HepG2 (cell line): ENCODE data around the gene VPS54. TPM values are rescaled to one million over a fixed set of nuclear protein-coding genes. Genes with fewer than 3 reads are reported as not detected.

Source experiments
- DNMT1 ChIP-seq: sonication (generic); formaldehyde crosslinking; IDR thresholded peaks from 2 replicates; pipeline ENCODE4 v1.5.1; 2020; ENCODE audit warnings: mild to moderate bottlenecking, missing genetic modification reagents
- JARID2 ChIP-seq: sonication (generic); formaldehyde crosslinking; IDR thresholded peaks from 2 replicates; pipeline ENCODE4 v1.8.1; 2023; ENCODE audit warnings: missing genetic modification reagents, inconsistent platforms; ENCODE audit not compliant: insufficient replicate concordance
- MTA1 ChIP-seq: sonication (generic); formaldehyde crosslinking; IDR thresholded peaks from 2 replicates; pipeline ENCODE4 v1.4.0; 2020; ENCODE audit warnings: missing genetic modification reagents, mild to moderate bottlenecking, borderline replicate concordance
- NR2F6 ChIP-seq, 2 experiments: IDR thresholded peaks; 2 replicates each; pipeline ENCODE4 v1.6.1; 2016; ENCODE audit warnings: antibody characterized with exemption in 1 of 2, mild to moderate bottlenecking in 1 of 2
- RERE ChIP-seq: IDR thresholded peaks from 2 replicates; pipeline ENCODE4 v1.6.1; 2016; ENCODE audit warnings: low read depth, missing genetic modification reagents, missing compliant biosample characterization
- SMARCC2 ChIP-seq: fragments of 450-650 bp; IDR thresholded peaks from 2 replicates; pipeline ENCODE4 v1.6.1; 2017; ENCODE audit warnings: antibody characterized with exemption, mild to moderate bottlenecking
- STAT6 ChIP-seq: sonication (generic); formaldehyde crosslinking; IDR thresholded peaks from 2 replicates; pipeline ENCODE4 v1.4.0; 2020; ENCODE audit warnings: missing genetic modification reagents, mild to moderate bottlenecking, borderline replicate concordance
- TOPORS ChIP-seq: sonication (generic); formaldehyde crosslinking; IDR thresholded peaks from 2 replicates; pipeline ENCODE4 v1.8.0; 2023; ENCODE audit warnings: mild to moderate bottlenecking, missing genetic modification reagents
- TRIM22 ChIP-seq: fragments of 450-650 bp; IDR thresholded peaks from 2 replicates; pipeline ENCODE4 v1.6.1; 2017
- ZBTB10 ChIP-seq: sonication (generic); formaldehyde crosslinking; IDR thresholded peaks from 2 replicates; pipeline ENCODE4 v1.4.0; 2020; ENCODE audit warnings: missing genetic modification reagents, borderline replicate concordance
- ZFAT ChIP-seq: sonication (generic); formaldehyde crosslinking; conservative IDR thresholded peaks from 2 replicates; pipeline ENCODE4 v1.8.1; 2023; ENCODE audit warnings: missing genetic modification reagents, inconsistent platforms
- ZFP90 ChIP-seq: sonication (generic); formaldehyde crosslinking; IDR thresholded peaks from 2 replicates; pipeline ENCODE4 v1.8.0; 2022; ENCODE audit warnings: missing genetic modification reagents, mild to moderate bottlenecking, inconsistent platforms, borderline replicate concordance
- ZNF10 ChIP-seq: sonication (generic); formaldehyde crosslinking; IDR thresholded peaks from 2 replicates; pipeline ENCODE4 v1.4.0; 2020; ENCODE audit warnings: mild to moderate bottlenecking, low read depth, missing genetic modification reagents, borderline replicate concordance
- ZNF225 ChIP-seq: sonication (generic); formaldehyde crosslinking; IDR thresholded peaks from 2 replicates; pipeline ENCODE4 v1.4.0; 2020; ENCODE audit warnings: mild to moderate bottlenecking, missing genetic modification reagents
- ZNF784 ChIP-seq: sonication (generic); formaldehyde crosslinking; IDR thresholded peaks from 2 replicates; pipeline ENCODE4 v1.5.1; 2020; ENCODE audit warnings: missing genetic modification reagents, mild to moderate bottlenecking, borderline replicate concordance
- polyA plus RNA-seq, 8 experiments: library from polyadenylated mRNA; depleted of rRNA in 3 of 8; stranded (reverse) in 7 of 8; unstranded in 1 of 8; fragments of >200 nt; fragmentation: Illumina TruSeq in 4 of 8; extraction: Trizol in 4 of 8; gene quantifications; 2 replicates each; pipeline versions ENCODE4 v1.2.1 to v1.2.3, GENCODE V29; 2011 to 2016; ENCODE audit warnings: low read depth in 4 of 8, missing spikeins in 1 of 8, mixed read lengths in 1 of 8; ENCODE audit not compliant: insufficient read depth in 1 of 8
- total RNA-seq, 5 experiments: library from RNA; depleted of rRNA; stranded (reverse); fragments of >200 nt; fragmentation: Illumina TruSeq; extraction: Trizol; gene quantifications; 2 replicates each; pipeline ENCODE4 v1.2.3, GENCODE V29; 2016; ENCODE audit warnings: low read depth in 1 of 5

The VPS54 gene
- total and polyA plus RNA-seq, 2 of the 13 experiments (the other 11 are each of a cell fraction or from before 2014, with no cell fraction given) = 64.7 to 77.5 TPM

- TF ChIP-seq RERE (CRISPR knock-in tag) = no peak
- TF ChIP-seq ZNF784 (CRISPR knock-in tag) = no peak
- TF ChIP-seq ZBTB10 (CRISPR knock-in tag) = no peak; the same call in 1 of the 2 replicates
- TF ChIP-seq SMARCC2 = peak; percentile 80
- TF ChIP-seq ZFP90 (CRISPR knock-in tag) = no peak
- TF ChIP-seq NR2F6 (IDR thresholded peaks at IDR 0.05) = peak; percentile 66
- peak; percentile 71 for TF ChIP-seq NR2F6 (CRISPR knock-in tag; IDR thresholded peaks at IDR 0.05)
- no peak for TF ChIP-seq JARID2
- no peak for TF ChIP-seq DNMT1 (CRISPR knock-in tag)
- TF ChIP-seq MTA1 = no peak; the same call in 1 of the 2 replicates
- no peak for TF ChIP-seq TRIM22
- TF ChIP-seq ZFAT = no peak
- TF ChIP-seq ZNF225 = no peak
- TF ChIP-seq ZNF10 (CRISPR knock-in tag) = no peak
- peak; percentile 39; the same call in 1 of the 2 replicates for TF ChIP-seq STAT6 (CRISPR knock-in tag)
- TF ChIP-seq TOPORS = no peak
Observed at GRCh38 chr2:64024259-64024949, 5.2 kb upstream of the VPS54 start (continued).
